MM.1S (cell line): ENCODE data around the gene PKIG.

ENCODE experiments used
- CTCF ChIP-seq: fragments of 300-600 bp; sonication (generic); IDR thresholded peaks from 2 replicates; pipeline ENCODE4 v1.5.1; 2016; ENCODE audit warnings: antibody characterized with exemption, low read length, mixed read lengths
- EZH2 ChIP-seq: fragments of 300-600 bp; sonication (generic); optimal IDR thresholded peaks from 2 replicates; pipeline ENCODE3; 2017; ENCODE audit warnings: low read depth, mild to moderate bottlenecking, antibody characterized with exemption, low read length, mixed read lengths

DNA sequence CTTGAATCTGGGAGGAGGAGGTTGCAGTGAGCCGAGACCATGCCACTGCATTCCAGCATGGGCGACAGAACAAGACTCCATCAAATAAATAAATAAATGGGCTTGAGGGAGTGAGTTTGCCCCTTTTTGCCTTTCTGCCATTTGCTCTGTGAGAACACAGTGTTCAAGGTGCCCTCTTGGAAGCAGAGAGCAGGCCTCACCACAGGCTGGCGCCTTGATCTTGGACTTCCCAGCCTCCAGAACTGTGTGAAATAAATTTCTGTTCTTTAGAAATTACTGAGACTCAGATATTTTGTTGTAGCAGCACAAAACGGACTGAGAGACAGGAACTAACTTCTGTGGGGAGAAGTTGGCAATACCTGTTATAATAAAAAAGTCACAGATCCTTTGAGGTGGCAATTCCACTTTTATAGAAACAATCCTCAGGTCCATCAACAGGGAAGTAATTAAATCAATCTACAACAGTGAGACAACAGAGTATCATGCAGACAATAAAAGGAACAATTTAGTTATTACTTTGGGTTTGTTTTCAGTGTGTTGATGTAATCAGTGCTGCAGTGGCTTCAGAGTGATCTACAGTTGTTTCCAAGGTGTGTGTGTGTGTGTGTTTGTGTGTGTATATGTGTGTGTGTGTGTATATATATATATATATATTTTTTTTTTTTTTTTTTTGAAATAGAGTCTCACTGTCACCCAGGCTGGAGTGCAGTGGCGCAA lies 24.5 kb downstream of the PKIG start:
- TF ChIP-seq EZH2, result no peak
- no peak for TF ChIP-seq CTCF
